Measurements from ENCODE around the gene EPHA1. TPM values are rescaled to one million over a fixed set of nuclear protein-coding genes. Genes with fewer than 3 reads are reported as not detected.
A peak's percentile ranks its signal among the peaks of the same experiment; 100 is the strongest.

The EPHA1 gene
- total RNA-seq, 4 donors from 2014 or later, result 0.87 to 3.6 TPM; not detected in 2

DNA sequence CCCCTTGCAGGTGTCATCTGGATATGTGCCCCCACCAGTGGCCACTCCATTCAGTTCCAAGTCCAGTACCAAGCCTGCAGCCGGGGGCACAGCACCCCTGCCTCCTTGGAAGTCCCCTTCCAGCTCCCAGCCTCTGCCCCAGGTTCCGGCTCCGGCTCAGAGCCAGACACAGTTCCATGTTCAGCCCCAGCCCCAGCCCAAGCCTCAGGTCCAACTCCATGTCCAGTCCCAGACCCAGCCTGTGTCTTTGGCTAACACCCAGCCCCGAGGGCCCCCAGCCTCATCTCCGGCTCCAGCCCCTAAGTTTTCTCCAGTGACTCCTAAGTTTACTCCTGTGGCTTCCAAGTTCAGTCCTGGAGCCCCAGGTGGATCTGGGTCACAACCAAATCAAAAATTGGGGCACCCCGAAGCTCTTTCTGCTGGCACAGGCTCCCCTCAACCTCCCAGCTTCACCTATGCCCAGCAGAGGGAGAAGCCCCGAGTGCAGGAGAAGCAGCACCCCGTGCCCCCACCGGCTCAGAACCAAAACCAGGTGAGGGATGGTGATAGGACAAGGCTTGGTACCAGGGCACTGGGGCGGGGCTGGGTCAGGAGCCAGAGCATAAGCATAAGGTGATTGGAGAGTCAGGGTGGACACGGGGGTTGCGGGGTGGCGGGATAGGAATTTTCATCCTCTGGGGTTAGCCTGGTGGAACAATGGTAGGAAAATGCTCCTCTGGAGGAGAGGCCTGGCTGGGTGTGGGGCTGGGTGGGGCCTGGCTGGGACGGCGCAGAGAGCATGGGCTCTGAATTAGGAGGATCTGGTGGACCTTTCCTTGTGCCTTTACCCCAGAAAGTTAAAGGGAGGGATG lies 25.6 kb downstream of the EPHA1 start:
- Histone ChIP-seq H3K9me3 (no peaks in the 10 kb centered on the region), H3K36me3 (peaks cover 0 to 12% (median 0%) of the 10 kb centered on the region in 3 donors), H3K27ac (peak overlapping the region; percentile 89 to 99 (median 97)), H3K27me3 (no peaks in the 10 kb centered on the region), H3K4me1 (peaks cover 0 to 77% (median 50%) of the 10 kb centered on the region in 4 donors), H3K4me3 (peak overlapping the region; percentile 70 to 96 (median 90))
- TF ChIP-seq EP300 (IDR thresholded peaks at IDR 0.05), result no peak
- TF ChIP-seq POLR2A (IDR thresholded peaks at IDR 0.05), result no peak
- TF ChIP-seq, protein P1, sequence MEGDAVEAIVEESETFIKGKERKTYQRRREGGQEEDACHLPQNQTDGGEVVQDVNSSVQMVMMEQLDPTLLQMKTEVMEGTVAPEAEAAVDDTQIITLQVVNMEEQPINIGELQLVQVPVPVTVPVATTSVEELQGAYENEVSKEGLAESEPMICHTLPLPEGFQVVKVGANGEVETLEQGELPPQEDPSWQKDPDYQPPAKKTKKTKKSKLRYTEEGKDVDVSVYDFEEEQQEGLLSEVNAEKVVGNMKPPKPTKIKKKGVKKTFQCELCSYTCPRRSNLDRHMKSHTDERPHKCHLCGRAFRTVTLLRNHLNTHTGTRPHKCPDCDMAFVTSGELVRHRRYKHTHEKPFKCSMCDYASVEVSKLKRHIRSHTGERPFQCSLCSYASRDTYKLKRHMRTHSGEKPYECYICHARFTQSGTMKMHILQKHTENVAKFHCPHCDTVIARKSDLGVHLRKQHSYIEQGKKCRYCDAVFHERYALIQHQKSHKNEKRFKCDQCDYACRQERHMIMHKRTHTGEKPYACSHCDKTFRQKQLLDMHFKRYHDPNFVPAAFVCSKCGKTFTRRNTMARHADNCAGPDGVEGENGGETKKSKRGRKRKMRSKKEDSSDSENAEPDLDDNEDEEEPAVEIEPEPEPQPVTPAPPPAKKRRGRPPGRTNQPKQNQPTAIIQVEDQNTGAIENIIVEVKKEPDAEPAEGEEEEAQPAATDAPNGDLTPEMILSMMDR (IDR thresholded peaks at IDR 0.05), result no peak
- WGBS, 2 donors, result 76 to 84% methylated on average over 15 of the region's 15 CpGs
- DNase-seq (ENCODE audit: low spot score in 2 of 2), result no peak

- H3K9me3 ChIP-seq, result no peaks in the 10 kb centered on the region
- DNase-seq (ENCODE audit: low spot score in 2 of 2), result no peak
- no peaks in the 10 kb centered on the region for H3K27me3 ChIP-seq
- 16 to 20% methylated on average over 18 of the region's 21 CpGs for WGBS, 2 donors
- TF ChIP-seq, protein P1 (IDR thresholded peaks at IDR 0.05), result no peak
- TF ChIP-seq EP300 (IDR thresholded peaks at IDR 0.05), result no peak
- TF ChIP-seq POLR2A (IDR thresholded peaks at IDR 0.05), result no peak
- peaks cover 0 to 5% (median 0%) of the 10 kb centered on the region in 3 donors for H3K36me3 ChIP-seq
- H3K4me3 ChIP-seq, result peak overlapping the region; percentile 70 to 96 (median 90)
- H3K27ac ChIP-seq, result peak overlapping the region; percentile 89 to 99 (median 97)
- peaks cover 0 to 70% (median 50%) of the 10 kb centered on the region in 4 donors for H3K4me1 ChIP-seq
Measured at GRCh38 chr7:143382126-143382790, 26.4 kb downstream of the EPHA1 start.

DNA sequence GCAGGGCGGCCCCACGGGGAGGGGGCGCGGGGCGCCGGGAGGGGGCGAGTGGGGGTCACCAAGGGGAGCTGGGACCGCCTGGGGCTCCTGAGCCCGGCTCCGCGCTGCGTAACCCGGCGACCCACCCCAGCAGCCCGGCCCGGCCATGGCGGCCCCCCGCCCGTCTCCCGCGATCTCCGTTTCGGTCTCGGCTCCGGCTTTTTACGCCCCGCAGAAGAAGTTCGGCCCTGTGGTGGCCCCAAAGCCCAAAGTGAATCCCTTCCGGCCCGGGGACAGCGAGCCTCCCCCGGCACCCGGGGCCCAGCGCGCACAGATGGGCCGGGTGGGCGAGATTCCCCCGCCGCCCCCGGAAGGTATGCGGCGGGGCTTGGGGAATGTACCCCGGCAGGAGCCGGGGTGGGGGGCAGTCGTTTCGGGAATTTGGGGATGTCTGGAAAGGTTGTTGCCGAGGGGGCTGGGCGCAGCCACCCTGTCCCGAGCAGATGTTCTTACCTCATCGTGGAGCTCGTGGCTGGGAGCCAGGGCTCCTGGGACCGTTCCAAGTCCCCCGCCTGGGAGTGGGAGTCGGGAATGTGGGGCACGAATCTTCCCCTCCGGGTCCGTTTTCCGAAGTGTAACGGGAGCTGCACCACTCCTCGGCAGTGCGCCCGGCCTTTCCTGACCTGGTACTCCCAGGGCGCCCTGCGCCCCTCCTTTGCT lies 27.1 kb downstream of the EPHA1 start:
- TF ChIP-seq, protein P1 (IDR thresholded peaks at IDR 0.05), result no peak
- peak in 1 of 2 donors; percentile 56 for TF ChIP-seq EP300 (IDR thresholded peaks at IDR 0.05)
- DNase-seq (ENCODE audit: low spot score in 2 of 2), result peak; percentile 62 to 80
- H3K9me3 ChIP-seq, result no peaks in the 10 kb centered on the region
- WGBS, 2 donors, result 1% methylated on average over 22 to 23 of the region's 64 CpGs
- no peaks in the 10 kb centered on the region for H3K27me3 ChIP-seq
- peak overlapping the region; percentile 70 to 96 (median 90) for H3K4me3 ChIP-seq
- peak overlapping the region; percentile 89 to 99 (median 97) for H3K27ac ChIP-seq
- H3K4me1 ChIP-seq, result peaks cover 0 to 66% (median 45%) of the 10 kb centered on the region in 4 donors
- no peaks in the 10 kb centered on the region for H3K36me3 ChIP-seq

- H3K27me3 ChIP-seq, result no peaks in the 10 kb centered on the region
- H3K36me3 ChIP-seq, result no peaks in the 10 kb centered on the region
- peak; percentile 68 to 83 for TF ChIP-seq POLR2A (IDR thresholded peaks at IDR 0.05)
- TF ChIP-seq EP300 (IDR thresholded peaks at IDR 0.05), result peak; percentile 14 to 91
- TF ChIP-seq, protein P1 (IDR thresholded peaks at IDR 0.05), result no peak
- DNase-seq (ENCODE audit: low spot score in 2 of 2), result peak; percentile 90 to 91
- H3K4me3 ChIP-seq, result peak within 1 kb of the TSS; percentile 70 to 96 (median 90)
- H3K4me1 ChIP-seq, result peaks cover 0 to 62% (median 38%) of the 10 kb centered on the region in 4 donors
- H3K9me3 ChIP-seq, result no peaks in the 10 kb centered on the region
- peak within 1 kb of the TSS; percentile 89 to 99 (median 97) for H3K27ac ChIP-seq
- 0% methylated on average over 32 to 56 of the region's 72 CpGs for WGBS, 2 donors
Measured at GRCh38 chr7:143380646-143381426, 27.8 kb downstream of the EPHA1 start, which contains the start of gene ZYX. Gene ZYX, plus strand, starts transcription at chr7:143381345. Its CDS starts 227 bp downstream, at chr7:143381572.

All from tibial nerve (tissue), 4 donors.